Activated CD8-positive, alpha-beta T cell treated with anti-CD3 and anti-CD28 coated beads for 36 hours (primary cell): Measurements from ENCODE around the gene CLDN19. TPM values are rescaled to one million over a fixed set of nuclear protein-coding genes. Genes with fewer than 3 reads are reported as not detected.
"Not testable (repeated sequence)": the region's sequence is repeated elsewhere in the genome, so short reads cannot be mapped to it uniquely, and the experiment has no call there.

Experiments
- ATAC-seq: fragments of 200-7000 bp; cut with Tn5 transposase; one replicate; pipeline ENCODE4 v1.10.0; 2021; ENCODE audit warnings: mild to moderate bottlenecking, moderate library complexity
- CTCF ChIA-PET: fragments of 350-600 bp; sonication (Branson Sonifier 250); formaldehyde crosslinking; loops from one replicate; lab custom pipeline; 2021; ENCODE audit warnings: antibody characterized with exemption; lab: Charles Lee
- POLR2A ChIA-PET: fragments of 350-600 bp; sonication (Branson Sonifier 250); formaldehyde crosslinking; loops from one replicate; lab custom pipeline; 2021; ENCODE audit warnings: antibody characterized with exemption; lab: Charles Lee
- DNase-seq: peaks from one replicate; pipeline ENCODE4 v3.0.0-alpha.2; 2020
- H3K27ac Mint-ChIP-seq: one replicate; pipeline ENCODE4 v1.8.0; 2021; ENCODE audit warnings: mild to moderate bottlenecking, mixed read lengths
- H3K27me3 Mint-ChIP-seq: one replicate; pipeline ENCODE4 v1.8.0; 2021; ENCODE audit warnings: mixed read lengths
- H3K36me3 Mint-ChIP-seq: one replicate; pipeline ENCODE4 v1.8.0; 2021; ENCODE audit warnings: low read depth, mixed read lengths
- H3K4me1 Mint-ChIP-seq: one replicate; pipeline ENCODE4 v1.8.0; 2021; ENCODE audit warnings: low read depth, mixed read lengths
- H3K4me3 Mint-ChIP-seq: one replicate; pipeline ENCODE4 v1.8.0; 2021; ENCODE audit warnings: mild to moderate bottlenecking, moderate library complexity, mixed read lengths
- H3K9me3 Mint-ChIP-seq: one replicate; pipeline ENCODE4 v1.8.0; 2021; ENCODE audit warnings: mixed read lengths
- intact Hi-C: fragments of 100-400 bp; cut with micrococcal nuclease; formaldehyde crosslinking; loops from one replicate; pipeline ENCODE4 v1.10.0; 2022
- total RNA-seq, 2 experiments: library from RNA; stranded (reverse); gene quantifications; one replicate each; pipeline ENCODE4 v1.2.3, GENCODE V29; 2021
- TF ChIP-seq, protein P1 (sequence below): fragments of 200-600 bp; IDR thresholded peaks from one replicate; pipeline ENCODE4 v1.8.0; 2022; ENCODE audit warnings: antibody characterized with exemption, mild to moderate bottlenecking

The CLDN19 gene
- total RNA-seq, 2 experiments from 2014 or later = not detected

- Mint-ChIP-seq H3K9me3 (no peaks in the 10 kb centered on the region), H3K4me1 (peaks cover 7% of the 10 kb centered on the region), H3K27ac (no peak overlapping the region), H3K36me3 (peaks cover 8% of the 10 kb centered on the region), H3K27me3 (no peaks in the 10 kb centered on the region), H3K4me3 (no peak overlapping the region)
- no peak for ATAC-seq
- CTCF ChIA-PET = interaction anchor here (1.0 kb wide), 1 partner anchor 191 kb away, joined by 3 read pairs; no protein-coding TSS in a partner anchor
- DNase-seq = no peak
- POLR2A ChIA-PET = no interaction called here
- intact Hi-C loops = no loop called here
- TF ChIP-seq, protein P1, sequence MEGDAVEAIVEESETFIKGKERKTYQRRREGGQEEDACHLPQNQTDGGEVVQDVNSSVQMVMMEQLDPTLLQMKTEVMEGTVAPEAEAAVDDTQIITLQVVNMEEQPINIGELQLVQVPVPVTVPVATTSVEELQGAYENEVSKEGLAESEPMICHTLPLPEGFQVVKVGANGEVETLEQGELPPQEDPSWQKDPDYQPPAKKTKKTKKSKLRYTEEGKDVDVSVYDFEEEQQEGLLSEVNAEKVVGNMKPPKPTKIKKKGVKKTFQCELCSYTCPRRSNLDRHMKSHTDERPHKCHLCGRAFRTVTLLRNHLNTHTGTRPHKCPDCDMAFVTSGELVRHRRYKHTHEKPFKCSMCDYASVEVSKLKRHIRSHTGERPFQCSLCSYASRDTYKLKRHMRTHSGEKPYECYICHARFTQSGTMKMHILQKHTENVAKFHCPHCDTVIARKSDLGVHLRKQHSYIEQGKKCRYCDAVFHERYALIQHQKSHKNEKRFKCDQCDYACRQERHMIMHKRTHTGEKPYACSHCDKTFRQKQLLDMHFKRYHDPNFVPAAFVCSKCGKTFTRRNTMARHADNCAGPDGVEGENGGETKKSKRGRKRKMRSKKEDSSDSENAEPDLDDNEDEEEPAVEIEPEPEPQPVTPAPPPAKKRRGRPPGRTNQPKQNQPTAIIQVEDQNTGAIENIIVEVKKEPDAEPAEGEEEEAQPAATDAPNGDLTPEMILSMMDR = no peak
These were observed 18.1 kb downstream of the CLDN19 start for GRCh38 chr1:42721926-42722325.

DNA sequence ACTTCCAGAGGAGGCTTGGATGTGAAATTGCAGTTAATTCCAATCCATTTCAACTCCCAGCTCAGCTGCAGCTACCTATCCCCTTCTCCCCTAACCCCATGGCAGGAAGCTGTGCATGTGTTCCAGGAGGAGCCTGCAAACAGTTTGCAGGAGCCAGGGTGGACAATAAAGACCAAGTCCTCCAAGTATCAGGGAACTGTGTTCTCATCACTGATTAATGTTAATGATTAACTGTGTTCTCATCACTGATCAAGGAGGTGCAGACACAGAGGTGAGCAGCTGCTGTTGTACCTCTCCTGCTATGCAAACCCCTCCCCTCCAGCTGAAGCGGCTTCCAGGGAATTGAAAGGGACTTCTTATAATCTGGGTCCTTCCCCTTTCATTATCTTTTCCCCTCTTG is 19.2 kb downstream of the CLDN19 start:
- no peaks in the 10 kb centered on the region for H3K27me3 Mint-ChIP-seq
- peaks cover 16% of the 10 kb centered on the region for H3K36me3 Mint-ChIP-seq
- DNase-seq (no peak), ATAC-seq (no peak)
- H3K4me1 Mint-ChIP-seq = peaks cover 7% of the 10 kb centered on the region
- no peak overlapping the region for H3K4me3 Mint-ChIP-seq
- H3K9me3 Mint-ChIP-seq = no peaks in the 10 kb centered on the region
- ChIA-PET POLR2A (no interaction called here), CTCF (interaction anchor here (1.0 kb wide), 1 partner anchor 192 kb away, joined by 3 read pairs; no protein-coding TSS in a partner anchor)
- intact Hi-C loops = no loop called here
- H3K27ac Mint-ChIP-seq = no peak overlapping the region
- TF ChIP-seq, protein P1 = no peak

DNA sequence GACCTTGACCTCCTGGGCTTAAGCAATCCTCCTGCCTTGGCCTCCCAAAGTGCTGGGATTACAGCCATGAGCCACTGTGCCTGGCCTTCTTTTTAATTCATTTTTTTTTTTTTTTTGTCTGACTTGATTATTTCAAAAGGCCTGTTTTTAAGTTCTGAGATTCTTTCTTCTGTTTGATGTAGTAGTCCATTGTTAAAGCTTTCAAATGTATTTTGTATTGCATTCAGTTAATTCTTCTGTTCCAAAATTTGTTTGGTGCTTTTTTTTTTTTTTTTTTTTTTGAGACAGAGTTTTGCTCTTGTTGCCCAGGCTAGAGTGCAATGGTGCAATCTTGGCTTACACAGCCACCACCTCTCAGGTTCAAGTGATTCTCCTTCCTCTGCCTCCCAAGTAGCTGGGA is 25.6 kb downstream of the CLDN19 start:
- ATAC-seq, H3K4me1 Mint-ChIP-seq, H3K27ac Mint-ChIP-seq, intact Hi-C loops, H3K4me3 Mint-ChIP-seq, DNase-seq, H3K27me3 Mint-ChIP-seq, CTCF ChIA-PET: not testable (repeated sequence)
- Mint-ChIP-seq H3K9me3 (peaks cover 22% of the 10 kb centered on the region), H3K36me3 (peaks cover 68% of the 10 kb centered on the region)
- POLR2A ChIA-PET = interaction anchor here (1.2 to 1.4 kb wide), 2 partner anchors 12 to 43 kb away, joined by 3 to 4 read pairs; no protein-coding TSS in a partner anchor

DNA sequence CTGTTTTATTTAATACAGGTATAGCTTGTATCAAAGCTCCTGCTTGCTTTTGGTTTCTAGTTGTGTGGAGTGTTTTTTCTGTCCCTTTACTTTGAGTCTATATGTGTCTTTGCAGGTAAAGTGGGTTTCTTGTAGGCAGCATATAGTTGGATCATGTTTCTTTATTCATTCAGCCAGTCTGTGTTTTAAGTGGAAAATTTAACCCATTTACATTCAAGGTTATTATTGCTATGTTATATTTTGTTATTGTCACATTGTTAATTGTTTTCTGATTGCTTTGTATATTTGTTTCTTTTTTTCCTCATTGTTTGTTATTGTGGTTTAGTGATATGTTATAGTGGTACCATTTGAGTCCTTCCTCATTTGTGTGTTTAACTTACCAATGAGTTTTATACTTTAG is 26.7 kb downstream of the CLDN19 start:
- DNase-seq (no peak), ATAC-seq (no peak)
- Mint-ChIP-seq H3K36me3 (peaks cover 74% of the 10 kb centered on the region), H3K4me3 (no peak overlapping the region), H3K9me3 (peaks cover 22% of the 10 kb centered on the region), H3K27ac (no peak overlapping the region), H3K4me1 (peaks cover 10% of the 10 kb centered on the region), H3K27me3 (no peaks in the 10 kb centered on the region)
- intact Hi-C loops = no loop called here
- TF ChIP-seq, protein P1 = no peak
- ChIA-PET CTCF (interaction anchor here (0.7 kb wide), 1 partner anchor 54 kb away, joined by 3 read pairs; the partner anchor contains the start of gene C1orf50), POLR2A (no interaction called here)

GRCh38 chr1:42712808-42713207 is 27.2 kb downstream of the CLDN19 start:
- ATAC-seq, H3K4me1 Mint-ChIP-seq, POLR2A ChIA-PET, DNase-seq, H3K4me3 Mint-ChIP-seq, H3K27ac Mint-ChIP-seq, H3K27me3 Mint-ChIP-seq, intact Hi-C loops: not testable (repeated sequence)
- H3K9me3 Mint-ChIP-seq = peaks cover 22% of the 10 kb centered on the region
- CTCF ChIA-PET = interaction anchor here (0.7 kb wide), 1 partner anchor 54 kb away, joined by 3 read pairs; the partner anchor contains the start of gene C1orf50
- H3K36me3 Mint-ChIP-seq = peaks cover 79% of the 10 kb centered on the region

DNA sequence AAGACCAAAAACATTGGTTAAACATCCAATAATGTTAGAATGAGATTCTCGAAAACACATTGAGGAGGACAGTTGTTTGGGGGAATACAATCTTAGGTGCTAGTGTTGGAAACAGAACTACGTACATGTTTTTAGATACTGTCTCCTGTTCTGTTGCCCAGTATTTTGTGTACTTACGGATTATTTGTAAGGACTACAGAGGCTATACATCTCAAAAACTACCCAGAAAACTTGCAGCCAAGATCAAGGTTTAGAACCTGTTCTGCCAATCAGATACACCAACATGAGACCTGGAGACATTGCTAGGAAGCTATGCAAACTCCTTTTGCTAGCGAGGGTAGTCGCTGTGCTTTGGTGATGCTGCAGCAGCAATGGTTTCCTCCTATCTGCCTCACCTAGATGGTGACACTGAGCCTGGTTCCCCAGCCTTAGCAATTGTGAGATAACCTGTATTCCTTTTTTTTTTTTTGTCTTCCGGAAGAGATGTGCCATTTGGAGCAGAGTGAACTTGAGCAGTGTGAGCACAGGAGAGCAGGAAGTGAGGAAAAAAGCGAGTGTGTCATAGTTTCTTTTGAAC is 36.1 kb downstream of the CLDN19 start:
- ChIA-PET POLR2A (interaction anchor here (0.7 kb wide), 1 partner anchor 20 kb away, joined by 3 read pairs; no protein-coding TSS in a partner anchor), CTCF (no interaction called here)
- H3K36me3 Mint-ChIP-seq = peaks cover 81% of the 10 kb centered on the region
- no peaks in the 10 kb centered on the region for H3K27me3 Mint-ChIP-seq
- no peak overlapping the region for H3K4me3 Mint-ChIP-seq
- DNase-seq = no peak
- peaks cover 2% of the 10 kb centered on the region for H3K4me1 Mint-ChIP-seq
- no peak for ATAC-seq
- H3K9me3 Mint-ChIP-seq = no peaks in the 10 kb centered on the region
- H3K27ac Mint-ChIP-seq = no peak overlapping the region
- intact Hi-C loops = no loop called here
- TF ChIP-seq, protein P1 = no peak
